WTC11 (cell line): ENCODE data around the gene REPS2. TPM values are rescaled to one million over a fixed set of nuclear protein-coding genes. Genes with fewer than 3 reads are reported as not detected.

ENCODE experiments used
- ATAC-seq: fragments of 200-7000 bp; cut with Tn5 transposase; 2 replicates; pipeline ENCODE4 v1.10.0; 2021; ENCODE audit warnings: mild to moderate bottlenecking, moderate library complexity
- CTCF ChIA-PET: fragments of 300-600 bp; sonication (Branson Sonifier 250); formaldehyde crosslinking; loops from one replicate; lab custom pipeline; 2021; ENCODE audit warnings: antibody characterized with exemption; lab: Charles Lee
- POLR2A ChIA-PET: fragments of 350-600 bp; sonication (Branson Sonifier 250); formaldehyde crosslinking; loops from one replicate; lab custom pipeline; 2021; ENCODE audit warnings: antibody characterized with exemption; lab: Charles Lee
- DNase-seq: peaks from one replicate; pipeline ENCODE4 v3.0.0; 2021; ENCODE audit warnings: low spot score
- H3K27ac Mint-ChIP-seq: 2 replicates; pipeline ENCODE4 v1.8.0; 2021; ENCODE audit warnings: mixed read lengths
- H3K27me3 Mint-ChIP-seq: 2 replicates; pipeline ENCODE4 v1.8.0; 2021; ENCODE audit warnings: low read depth, mild to moderate bottlenecking, moderate library complexity, mixed read lengths
- H3K36me3 Mint-ChIP-seq: 2 replicates; pipeline ENCODE4 v1.8.0; 2021; ENCODE audit warnings: mixed read lengths
- H3K4me1 Mint-ChIP-seq: 2 replicates; pipeline ENCODE4 v1.8.0; 2022; ENCODE audit warnings: mixed read lengths
- H3K4me3 Mint-ChIP-seq: 2 replicates; pipeline ENCODE4 v1.8.0; 2021; ENCODE audit warnings: mild to moderate bottlenecking, moderate library complexity, mixed read lengths
- H3K9me3 Mint-ChIP-seq: 2 replicates; pipeline ENCODE4 v1.8.0; 2021; ENCODE audit warnings: mixed read lengths
- CBFB ChIP-seq: sonication (generic); formaldehyde crosslinking; IDR thresholded peaks from 2 replicates; pipeline ENCODE4 v1.8.1; 2022; ENCODE audit warnings: mild to moderate bottlenecking, low read depth, missing genetic modification reagents
- EMX1 ChIP-seq: fragments of 250-450 bp; sonication (Bioruptor Pico); IDR thresholded peaks from 2 replicates; pipeline ENCODE4 v1.8.0; 2021; ENCODE audit warnings: mild to moderate bottlenecking
- GTF2I ChIP-seq: fragments of 250-450 bp; sonication (Bioruptor Pico); conservative IDR thresholded peaks from 2 replicates; pipeline ENCODE4 v1.4.0; 2021; ENCODE audit warnings: mild to moderate bottlenecking
- HMGA2 ChIP-seq: fragments of 250-450 bp; sonication (Bioruptor Pico); IDR thresholded peaks from 2 replicates; pipeline ENCODE4 v1.4.0; 2021; ENCODE audit warnings: mild to moderate bottlenecking, moderate library complexity
- JUN ChIP-seq: sonication (generic); formaldehyde crosslinking; IDR thresholded peaks from 2 replicates; pipeline ENCODE4 v1.8.0; 2023; ENCODE audit warnings: mild to moderate bottlenecking, missing genetic modification reagents
- KAT7 ChIP-seq: sonication (generic); formaldehyde crosslinking; IDR thresholded peaks from 2 replicates; pipeline ENCODE4 v1.8.1; 2023; ENCODE audit warnings: missing genetic modification reagents, mild to moderate bottlenecking, borderline replicate concordance
- MXD4 ChIP-seq: fragments of 250-450 bp; sonication (Bioruptor Pico); IDR thresholded peaks from 2 replicates; pipeline ENCODE4 v1.8.0; 2021; ENCODE audit warnings: mild to moderate bottlenecking, moderate library complexity, borderline replicate concordance
- NFYB ChIP-seq: sonication (generic); formaldehyde crosslinking; conservative IDR thresholded peaks from 2 replicates; pipeline ENCODE4 v1.8.0; 2022; ENCODE audit warnings: low read depth, missing genetic modification reagents
- NR2C2 ChIP-seq: sonication (generic); formaldehyde crosslinking; IDR thresholded peaks from 2 replicates; pipeline ENCODE4 v1.8.0; 2022; ENCODE audit warnings: mild to moderate bottlenecking, missing genetic modification reagents
- NR3C1 ChIP-seq: sonication (generic); formaldehyde crosslinking; conservative IDR thresholded peaks from 2 replicates; pipeline ENCODE4 v1.8.1; 2023; ENCODE audit warnings: low read depth, mild to moderate bottlenecking, missing genetic modification reagents
- SMAD4 ChIP-seq: sonication (generic); formaldehyde crosslinking; IDR thresholded peaks from 2 replicates; pipeline ENCODE4 v1.8.0; 2022; ENCODE audit warnings: mild to moderate bottlenecking, missing genetic modification reagents
- TCF7 ChIP-seq: sonication (generic); formaldehyde crosslinking; IDR thresholded peaks from 2 replicates; pipeline ENCODE4 v1.8.0; 2022; ENCODE audit warnings: mild to moderate bottlenecking, low read depth, missing genetic modification reagents, moderate library complexity
- TP53 ChIP-seq: sonication (generic); formaldehyde crosslinking; IDR thresholded peaks from 2 replicates; pipeline ENCODE4 v1.8.1; 2023; ENCODE audit warnings: mild to moderate bottlenecking, missing genetic modification reagents
- ZNF219 ChIP-seq: sonication (generic); formaldehyde crosslinking; IDR thresholded peaks from 2 replicates; pipeline ENCODE4 v1.8.0; 2023; ENCODE audit warnings: missing genetic modification reagents, mild to moderate bottlenecking, borderline replicate concordance
- ZNF416 ChIP-seq: fragments of 250-450 bp; sonication (Bioruptor Pico); IDR thresholded peaks from 2 replicates; pipeline ENCODE4 v1.9.0; 2021; ENCODE audit warnings: mild to moderate bottlenecking, inconsistent platforms
- total RNA-seq: library from RNA; stranded (reverse); gene quantifications from 3 replicates; pipeline ENCODE4 v1.2.3, GENCODE V29; 2021
- TF ChIP-seq, protein P1 (sequence below): sonication (generic); formaldehyde crosslinking; IDR thresholded peaks from 2 replicates; pipeline ENCODE4 v1.8.1; 2022; ENCODE audit warnings: mild to moderate bottlenecking, moderate library complexity, missing genetic modification reagents
- TF ChIP-seq, protein P2 (sequence below): sonication (generic); formaldehyde crosslinking; IDR thresholded peaks from 2 replicates; pipeline ENCODE4 v1.8.1; 2022; ENCODE audit warnings: mild to moderate bottlenecking, missing genetic modification reagents, moderate library complexity, borderline replicate concordance
- TF ChIP-seq, protein P3 (sequence below): sonication (generic); formaldehyde crosslinking; IDR thresholded peaks from 2 replicates; pipeline ENCODE4 v1.8.0; 2022; ENCODE audit warnings: mild to moderate bottlenecking, missing genetic modification reagents
- TF ChIP-seq, protein P4 (sequence below): fragments of 250-450 bp; sonication (Bioruptor Pico); conservative IDR thresholded peaks from 2 replicates; pipeline ENCODE4 v1.9.0; 2021; ENCODE audit warnings: mild to moderate bottlenecking
- TF ChIP-seq, protein P5 (sequence below): sonication (generic); formaldehyde crosslinking; IDR thresholded peaks from 2 replicates; pipeline ENCODE4 v1.8.1; 2023; ENCODE audit warnings: mild to moderate bottlenecking, missing genetic modification reagents

The REPS2 gene
- total RNA-seq, 1 experiment from 2014 or later, result 2.2 TPM

DNA sequence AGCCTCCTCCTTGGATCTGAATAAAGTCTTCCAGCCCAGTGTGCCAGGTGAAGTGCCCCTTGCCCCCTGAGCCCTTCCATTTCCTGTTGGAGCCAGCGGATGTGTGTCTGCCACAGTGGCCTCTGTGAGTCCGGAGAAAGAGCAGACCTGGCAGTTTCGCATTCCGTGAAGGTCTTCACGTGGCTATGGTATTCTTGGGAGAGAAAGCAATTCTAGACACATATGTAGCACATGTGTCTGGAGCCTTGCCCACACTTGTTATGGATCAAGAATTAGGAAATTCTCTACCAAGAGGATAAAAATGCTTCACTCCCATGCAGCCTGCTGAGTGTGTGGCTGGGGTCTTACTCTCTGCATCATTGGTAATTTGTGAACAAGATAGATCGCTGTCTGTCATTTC, 130.9 kb downstream of the REPS2 start:
- ChIA-PET POLR2A (no interaction called here), CTCF (no interaction called here)
- Mint-ChIP-seq H3K27ac (no peak overlapping the region), H3K9me3 (no peaks in the 10 kb centered on the region), H3K4me3 (no peak overlapping the region), H3K27me3 (no peaks in the 10 kb centered on the region), H3K4me1 (no peaks in the 10 kb centered on the region), H3K36me3 (no peaks in the 10 kb centered on the region)
- no peak for DNase-seq
- no peak for ATAC-seq
- no peak for TF ChIP-seq TP53
- TF ChIP-seq, protein P1, sequence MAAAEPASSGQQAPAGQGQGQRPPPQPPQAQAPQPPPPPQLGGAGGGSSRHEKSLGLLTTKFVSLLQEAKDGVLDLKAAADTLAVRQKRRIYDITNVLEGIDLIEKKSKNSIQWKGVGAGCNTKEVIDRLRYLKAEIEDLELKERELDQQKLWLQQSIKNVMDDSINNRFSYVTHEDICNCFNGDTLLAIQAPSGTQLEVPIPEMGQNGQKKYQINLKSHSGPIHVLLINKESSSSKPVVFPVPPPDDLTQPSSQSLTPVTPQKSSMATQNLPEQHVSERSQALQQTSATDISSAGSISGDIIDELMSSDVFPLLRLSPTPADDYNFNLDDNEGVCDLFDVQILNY, result no peak
- no peak for TF ChIP-seq CBFB (CRISPR knock-in tag)
- TF ChIP-seq ZNF416 (CRISPR knock-in tag), result no peak
- TF ChIP-seq NR3C1 (CRISPR knock-in tag), result no peak
- TF ChIP-seq NFYB (CRISPR knock-in tag), result no peak
- TF ChIP-seq, protein P2, sequence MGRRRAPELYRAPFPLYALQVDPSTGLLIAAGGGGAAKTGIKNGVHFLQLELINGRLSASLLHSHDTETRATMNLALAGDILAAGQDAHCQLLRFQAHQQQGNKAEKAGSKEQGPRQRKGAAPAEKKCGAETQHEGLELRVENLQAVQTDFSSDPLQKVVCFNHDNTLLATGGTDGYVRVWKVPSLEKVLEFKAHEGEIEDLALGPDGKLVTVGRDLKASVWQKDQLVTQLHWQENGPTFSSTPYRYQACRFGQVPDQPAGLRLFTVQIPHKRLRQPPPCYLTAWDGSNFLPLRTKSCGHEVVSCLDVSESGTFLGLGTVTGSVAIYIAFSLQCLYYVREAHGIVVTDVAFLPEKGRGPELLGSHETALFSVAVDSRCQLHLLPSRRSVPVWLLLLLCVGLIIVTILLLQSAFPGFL (CRISPR knock-in tag), result no peak
- TF ChIP-seq, protein P3, sequence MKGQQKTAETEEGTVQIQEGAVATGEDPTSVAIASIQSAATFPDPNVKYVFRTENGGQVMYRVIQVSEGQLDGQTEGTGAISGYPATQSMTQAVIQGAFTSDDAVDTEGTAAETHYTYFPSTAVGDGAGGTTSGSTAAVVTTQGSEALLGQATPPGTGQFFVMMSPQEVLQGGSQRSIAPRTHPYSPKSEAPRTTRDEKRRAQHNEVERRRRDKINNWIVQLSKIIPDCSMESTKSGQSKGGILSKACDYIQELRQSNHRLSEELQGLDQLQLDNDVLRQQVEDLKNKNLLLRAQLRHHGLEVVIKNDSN (CRISPR knock-in tag), result no peak
- TF ChIP-seq TCF7 (CRISPR knock-in tag), result no peak
- TF ChIP-seq GTF2I (CRISPR knock-in tag), result no peak
- TF ChIP-seq EMX1, result no peak
- TF ChIP-seq ZNF219 (CRISPR knock-in tag), result no peak
- TF ChIP-seq, protein P4, sequence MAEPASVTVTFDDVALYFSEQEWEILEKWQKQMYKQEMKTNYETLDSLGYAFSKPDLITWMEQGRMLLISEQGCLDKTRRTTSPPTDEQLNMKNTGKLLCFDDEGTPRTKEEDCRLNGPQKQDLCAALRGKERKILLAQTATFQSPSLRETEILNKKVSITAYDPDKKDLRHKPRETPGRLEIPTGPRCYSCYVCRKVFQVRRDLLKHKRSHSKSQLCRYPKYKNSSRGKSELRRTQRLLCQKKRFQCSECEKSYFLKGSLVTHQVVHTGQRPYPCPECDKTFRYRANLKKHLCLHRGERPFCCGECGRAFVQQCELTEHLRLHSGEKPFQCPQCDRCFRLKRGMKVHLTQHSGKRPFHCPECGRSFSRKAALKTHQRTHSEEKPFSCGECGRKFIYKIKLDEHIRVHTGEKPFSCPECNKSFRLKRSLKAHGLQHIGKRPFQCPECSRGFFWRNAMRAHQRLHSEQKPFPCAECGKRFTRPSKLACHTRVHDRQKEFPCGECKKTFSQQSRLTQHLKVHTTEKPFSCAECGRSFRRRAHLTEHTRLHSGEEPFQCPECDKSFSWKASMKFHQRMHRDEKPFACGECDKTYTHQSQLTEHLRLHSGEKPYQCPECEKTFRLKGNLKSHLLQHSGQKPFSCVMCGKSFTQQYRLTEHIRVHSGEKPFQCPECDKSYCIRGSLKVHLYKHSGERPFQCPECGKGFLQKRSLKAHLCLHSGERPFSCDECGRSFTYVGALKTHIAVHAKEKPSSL, result no peak
- no peak for TF ChIP-seq HMGA2 (CRISPR knock-in tag)
- TF ChIP-seq, protein P5, sequence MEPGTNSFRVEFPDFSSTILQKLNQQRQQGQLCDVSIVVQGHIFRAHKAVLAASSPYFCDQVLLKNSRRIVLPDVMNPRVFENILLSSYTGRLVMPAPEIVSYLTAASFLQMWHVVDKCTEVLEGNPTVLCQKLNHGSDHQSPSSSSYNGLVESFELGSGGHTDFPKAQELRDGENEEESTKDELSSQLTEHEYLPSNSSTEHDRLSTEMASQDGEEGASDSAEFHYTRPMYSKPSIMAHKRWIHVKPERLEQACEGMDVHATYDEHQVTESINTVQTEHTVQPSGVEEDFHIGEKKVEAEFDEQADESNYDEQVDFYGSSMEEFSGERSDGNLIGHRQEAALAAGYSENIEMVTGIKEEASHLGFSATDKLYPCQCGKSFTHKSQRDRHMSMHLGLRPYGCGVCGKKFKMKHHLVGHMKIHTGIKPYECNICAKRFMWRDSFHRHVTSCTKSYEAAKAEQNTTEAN (CRISPR knock-in tag), result no peak
- no peak for TF ChIP-seq SMAD4 (CRISPR knock-in tag)
- no peak for TF ChIP-seq KAT7 (CRISPR knock-in tag)

DNA sequence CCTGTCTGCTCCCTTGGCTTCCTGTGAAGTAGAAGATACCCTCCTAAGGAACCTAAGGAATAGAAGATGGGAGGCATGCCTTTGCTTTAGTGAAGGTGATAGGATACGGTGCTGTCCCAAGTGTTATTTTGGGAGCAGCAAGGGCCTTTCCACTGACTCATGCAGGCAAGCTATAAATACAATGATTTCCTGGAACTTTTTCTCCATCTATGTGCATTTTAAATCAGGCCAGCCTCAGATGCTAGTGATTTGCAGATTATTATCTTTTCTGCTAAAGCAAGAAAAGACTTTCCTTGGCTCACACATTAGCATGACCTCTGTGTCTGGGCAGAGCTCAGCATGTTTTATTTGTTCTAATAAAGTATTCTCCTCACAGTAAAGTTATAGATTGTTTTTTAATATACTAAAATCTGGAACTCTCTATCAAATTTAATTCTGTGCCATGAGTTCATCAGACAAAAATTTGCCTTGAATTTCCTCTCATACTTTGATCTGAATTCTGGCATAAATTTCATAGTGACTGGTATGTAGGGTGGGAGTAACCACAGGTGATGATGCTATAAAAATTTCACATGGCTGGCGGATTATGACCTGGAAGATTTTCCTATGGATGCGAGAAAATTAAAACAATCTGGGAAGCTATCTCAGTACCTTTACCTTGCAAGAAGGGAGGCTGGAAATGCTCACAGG, 131.7 kb downstream of the REPS2 start:
- no peak for DNase-seq
- Mint-ChIP-seq H3K4me3 (no peak overlapping the region), H3K4me1 (no peaks in the 10 kb centered on the region), H3K36me3 (no peaks in the 10 kb centered on the region), H3K9me3 (no peaks in the 10 kb centered on the region), H3K27ac (no peak overlapping the region), H3K27me3 (no peaks in the 10 kb centered on the region)
- TF ChIP-seq NR2C2 (CRISPR knock-in tag) (no peak), JUN (CRISPR knock-in tag) (no peak), MXD4 (no peak)
- ChIA-PET CTCF (no interaction called here), POLR2A (no interaction called here)
- ATAC-seq, result no peak
